Measurements from ENCODE around the gene WDR19.

DNA sequence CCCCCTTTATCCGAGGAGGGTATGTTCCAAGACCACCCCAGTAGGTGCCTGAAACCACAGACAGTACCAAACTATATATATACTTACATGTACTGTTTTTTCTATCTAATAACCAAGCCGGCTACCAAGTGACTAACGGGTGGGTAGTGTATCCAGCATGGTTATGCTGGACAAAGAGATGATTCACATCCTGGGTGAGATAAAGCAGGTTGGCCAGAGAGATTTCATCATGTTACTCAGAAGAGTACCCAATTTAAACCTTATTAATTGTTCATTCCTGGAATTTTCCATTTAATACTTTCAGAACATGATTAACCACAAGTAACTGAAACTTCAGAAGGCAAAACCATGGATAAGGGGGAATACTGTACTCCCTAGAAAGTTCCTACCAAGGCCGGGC is 137.3 kb downstream of the WDR19 start:
- TF ChIP-seq, protein P1, sequence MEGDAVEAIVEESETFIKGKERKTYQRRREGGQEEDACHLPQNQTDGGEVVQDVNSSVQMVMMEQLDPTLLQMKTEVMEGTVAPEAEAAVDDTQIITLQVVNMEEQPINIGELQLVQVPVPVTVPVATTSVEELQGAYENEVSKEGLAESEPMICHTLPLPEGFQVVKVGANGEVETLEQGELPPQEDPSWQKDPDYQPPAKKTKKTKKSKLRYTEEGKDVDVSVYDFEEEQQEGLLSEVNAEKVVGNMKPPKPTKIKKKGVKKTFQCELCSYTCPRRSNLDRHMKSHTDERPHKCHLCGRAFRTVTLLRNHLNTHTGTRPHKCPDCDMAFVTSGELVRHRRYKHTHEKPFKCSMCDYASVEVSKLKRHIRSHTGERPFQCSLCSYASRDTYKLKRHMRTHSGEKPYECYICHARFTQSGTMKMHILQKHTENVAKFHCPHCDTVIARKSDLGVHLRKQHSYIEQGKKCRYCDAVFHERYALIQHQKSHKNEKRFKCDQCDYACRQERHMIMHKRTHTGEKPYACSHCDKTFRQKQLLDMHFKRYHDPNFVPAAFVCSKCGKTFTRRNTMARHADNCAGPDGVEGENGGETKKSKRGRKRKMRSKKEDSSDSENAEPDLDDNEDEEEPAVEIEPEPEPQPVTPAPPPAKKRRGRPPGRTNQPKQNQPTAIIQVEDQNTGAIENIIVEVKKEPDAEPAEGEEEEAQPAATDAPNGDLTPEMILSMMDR (IDR thresholded peaks at IDR 0.05) = no peak
- TF ChIP-seq POLR2A (IDR thresholded peaks at IDR 0.05) (no peak), POLR2AphosphoS5 (IDR thresholded peaks at IDR 0.05) (no peak)

All from suprapubic skin (tissue), 4 donors.